GM12878 (cell line): Measurements from ENCODE around the gene KICS2.

Source experiments
- CEBPB ChIP-seq, 2 experiments: fragments of 150-350 bp in 1 of 2; IDR thresholded peaks; 2 replicates each; pipeline ENCODE4 v1.6.1; 2012 to 2014; ENCODE audit warnings: low read depth in 2 of 2, low read length in 2 of 2, borderline replicate concordance in 1 of 2, inconsistent platforms in 1 of 2
- CREB1 ChIP-seq: IDR thresholded peaks from 2 replicates; pipeline ENCODE4 v1.6.1; 2012; ENCODE audit warnings: low read depth, mild to moderate bottlenecking, inconsistent platforms
- CTCF ChIP-seq, 3 experiments: IDR thresholded peaks in 2 of 3; conservative IDR thresholded peaks in 1 of 3; 2 replicates each; pipeline ENCODE4 v1.5.1; 2011; ENCODE audit warnings: low read depth in 3 of 3, low read length in 3 of 3, mild to moderate bottlenecking in 3 of 3, control low read depth in 2 of 3, moderate library complexity in 2 of 3, inconsistent platforms in 1 of 3, mixed read lengths in 1 of 3; ENCODE audit not compliant: control insufficient read depth in 2 of 3, insufficient read depth in 1 of 3; ENCODE audit errors: extremely low read depth in 1 of 3
- EP300 ChIP-seq, 2 experiments: fragments of 150-350 bp in 1 of 2; IDR thresholded peaks; 2 replicates each; pipeline ENCODE4 v1.6.1; 2011 to 2012; ENCODE audit warnings: low read depth in 2 of 2, low read length in 2 of 2, borderline replicate concordance in 1 of 2, improper control_type of control experiment in 1 of 2, inconsistent platforms in 1 of 2; ENCODE audit not compliant: control insufficient read depth in 1 of 2
- HDAC6 ChIP-seq: fragments of 200-600 bp; sonication (generic); IDR thresholded peaks from one replicate; pipeline ENCODE4 v1.8.0; 2017; ENCODE audit warnings: antibody characterized with exemption; ENCODE audit not compliant: unreplicated experiment
- MAX ChIP-seq: IDR thresholded peaks from 2 replicates; pipeline ENCODE4 v1.6.1; 2012; ENCODE audit warnings: low read depth, low read length, improper control_type of control experiment
- MEF2A ChIP-seq: IDR thresholded peaks from 2 replicates; pipeline ENCODE4 v1.6.1; 2011; ENCODE audit warnings: low read depth, mild to moderate bottlenecking, low read length, moderate library complexity; ENCODE audit not compliant: insufficient read depth
- MTA3 ChIP-seq: IDR thresholded peaks from 2 replicates; pipeline ENCODE4 v1.6.1; 2012; ENCODE audit warnings: low read length, inconsistent platforms, borderline replicate concordance
- MYC ChIP-seq: IDR thresholded peaks from 2 replicates; pipeline ENCODE4 v1.6.1; 2011; ENCODE audit warnings: mild to moderate bottlenecking, low read length, moderate library complexity, inconsistent platforms; ENCODE audit not compliant: insufficient read depth, insufficient replicate concordance, insufficient read length, severe bottlenecking
- POLR2A ChIP-seq: IDR thresholded peaks from 2 replicates; pipeline ENCODE4 v1.6.1; 2011; ENCODE audit warnings: low read depth, mild to moderate bottlenecking, low read length
- RAD21 ChIP-seq: IDR thresholded peaks from 2 replicates; pipeline ENCODE4 v1.6.1; 2011; ENCODE audit warnings: mild to moderate bottlenecking, low read depth, low read length, moderate library complexity; ENCODE audit not compliant: insufficient read depth
- RCOR1 ChIP-seq: conservative IDR thresholded peaks from 2 replicates; pipeline ENCODE4 v1.6.1; 2012; ENCODE audit warnings: low read depth, low read length, improper control_type of control experiment
- YY1 ChIP-seq: IDR thresholded peaks from 2 replicates; pipeline ENCODE4 v1.6.1; 2011; ENCODE audit warnings: low read depth, mild to moderate bottlenecking, low read length

- no peak for TF ChIP-seq MTA3
- TF ChIP-seq CTCF (IDR thresholded peaks at IDR 0.05 in 2 of 3, conservative IDR thresholded peaks at IDR 0.05 in 1 of 3; ENCODE audit: control insufficient read depth in 2 of 3, extremely low read depth in 1 of 3, insufficient read depth in 1 of 3, low read depth in 3 of 3, low read length in 3 of 3): no peak
- TF ChIP-seq RAD21: no peak
- TF ChIP-seq RCOR1: no peak
- TF ChIP-seq YY1: no peak
- no peak for TF ChIP-seq CREB1
- no peak for TF ChIP-seq HDAC6
- no peak for TF ChIP-seq POLR2A
- TF ChIP-seq MEF2A: no peak
- no peak for TF ChIP-seq MAX
- TF ChIP-seq CEBPB (IDR thresholded peaks at IDR 0.05; ENCODE audit: borderline replicate concordance in 1 of 2, low read depth in 2 of 2, low read length in 2 of 2): no peak
- no peak for TF ChIP-seq EP300 (IDR thresholded peaks at IDR 0.05; ENCODE audit: borderline replicate concordance in 1 of 2, control insufficient read depth in 1 of 2, low read depth in 2 of 2, low read length in 2 of 2)
- no peak for TF ChIP-seq MYC
These were observed 3.5 kb upstream of the KICS2 start for GRCh38 chr12:64225626-64226025.
